Measurements from ENCODE around the gene MYO6.
"Not testable (repeated sequence)": the region's sequence is repeated elsewhere in the genome, so short reads cannot be mapped to it uniquely, and the experiment has no call there.

MYO6 gene

DNA sequence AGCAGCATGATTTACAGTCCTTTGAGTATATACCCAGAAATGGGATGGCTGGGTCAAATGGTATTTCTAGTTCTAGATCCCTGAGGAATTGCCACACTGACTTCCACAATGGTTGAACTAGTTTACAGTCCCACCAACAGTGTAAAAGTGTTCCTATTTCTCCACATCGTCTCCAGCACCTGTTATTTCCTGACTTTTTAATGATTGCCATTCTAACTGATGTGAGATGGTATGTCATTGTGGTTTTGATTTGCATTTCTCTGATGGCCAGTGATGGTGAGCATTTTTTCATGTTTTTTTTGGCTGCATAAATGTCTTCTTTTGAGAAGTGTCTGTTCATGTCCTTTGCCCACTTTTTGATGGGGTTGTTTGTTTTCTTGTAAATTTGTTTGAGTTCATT lies 151.2 kb downstream of the MYO6 start:
- H3K36me3 ChIP-seq (replicated peaks); in situ Hi-C loops (cut with MboI; ENCODE audit: low sequenced_read_pairs); H3K9me3 ChIP-seq; DNase-seq (ENCODE audit: low spot score in 2 of 2); H3K4me3 ChIP-seq; H3K27me3 ChIP-seq (ENCODE audit: low read depth); H3K4me1 ChIP-seq: not testable (repeated sequence)

DNA sequence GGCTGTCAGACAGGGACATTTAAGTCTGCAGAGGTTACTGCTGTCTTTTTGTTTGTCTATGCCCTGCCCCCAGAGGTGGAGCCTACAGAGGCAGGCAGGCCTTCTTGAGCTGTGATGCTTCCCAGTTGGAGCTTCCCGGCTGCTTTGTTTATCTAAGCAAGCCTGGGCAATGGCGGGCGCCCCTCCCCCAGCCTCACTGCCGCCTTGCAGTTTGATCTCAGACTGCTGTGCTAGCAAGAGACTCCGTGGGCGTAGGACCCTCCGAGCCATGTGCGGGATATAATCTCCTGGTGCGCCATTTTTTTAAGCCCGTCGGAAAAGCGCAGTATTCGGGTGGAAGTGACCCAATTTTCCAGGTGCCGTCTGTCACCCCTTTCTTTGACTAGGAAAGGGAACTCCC lies 156.1 kb downstream of the MYO6 start:
- not testable (repeated sequence) for H3K9me3 ChIP-seq; DNase-seq (ENCODE audit: low spot score in 2 of 2)

DNA sequence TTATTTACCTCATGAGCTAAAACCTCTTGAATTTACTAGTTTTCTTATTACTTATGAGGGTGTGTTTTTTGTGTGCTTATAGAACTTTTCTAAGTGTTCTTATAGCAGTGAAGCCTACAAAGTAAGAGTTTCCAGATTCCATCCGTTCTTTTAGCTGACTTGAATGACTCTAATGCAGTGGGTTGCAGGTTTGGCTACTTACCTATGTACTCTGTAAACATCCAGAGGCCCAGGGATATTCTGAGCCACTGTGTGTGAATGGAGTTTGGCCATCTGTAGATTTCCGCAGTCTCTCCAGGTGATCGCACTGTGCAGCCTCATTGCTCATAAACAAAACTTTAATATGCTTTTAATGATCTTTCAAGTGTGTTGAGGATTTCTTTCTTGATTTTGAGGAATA lies 157.8 kb downstream of the MYO6 start:
- no peaks in the 10 kb centered on the region for H3K27me3 ChIP-seq (ENCODE audit: low read depth)
- no peaks in the 10 kb centered on the region for H3K4me1 ChIP-seq
- no peak overlapping the region for H3K4me3 ChIP-seq
- H3K9me3 ChIP-seq, result no peaks in the 10 kb centered on the region
- no peak for DNase-seq (ENCODE audit: low spot score in 2 of 2)
- in situ Hi-C loops (cut with MboI; ENCODE audit: low sequenced_read_pairs), result no loop called here
- H3K36me3 ChIP-seq (replicated peaks), result no peaks in the 10 kb centered on the region

More for the DNA sequence above, 156.1 kb downstream of the MYO6 start:
- H3K36me3 ChIP-seq (replicated peaks); H3K27me3 ChIP-seq (ENCODE audit: low read depth); H3K4me3 ChIP-seq; in situ Hi-C loops (cut with MboI; ENCODE audit: low sequenced_read_pairs); H3K4me1 ChIP-seq: not testable (repeated sequence)

DNA sequence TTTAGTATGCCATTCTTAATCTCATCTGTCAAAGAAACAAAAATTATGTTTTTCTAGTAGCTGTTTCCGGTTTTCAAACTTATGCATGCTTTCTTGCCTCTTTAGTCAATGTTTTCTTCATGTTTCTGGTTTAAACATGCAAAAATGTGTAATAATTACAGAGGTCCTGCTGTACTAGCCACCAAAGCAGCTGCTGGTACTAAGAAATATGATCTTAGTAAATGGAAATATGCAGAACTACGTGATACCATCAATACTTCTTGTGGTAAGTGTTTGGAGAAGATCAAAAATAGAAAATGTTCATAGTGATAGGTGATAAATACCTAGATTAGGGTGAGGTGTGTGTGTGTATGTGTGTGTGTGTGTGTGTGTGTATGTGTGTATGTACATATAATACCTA lies 158.4 kb downstream of the MYO6 start:
- no peak overlapping the region for H3K4me3 ChIP-seq
- in situ Hi-C loops (cut with MboI; ENCODE audit: low sequenced_read_pairs), result no loop called here
- no peak for DNase-seq (ENCODE audit: low spot score in 2 of 2)
- no peaks in the 10 kb centered on the region for H3K4me1 ChIP-seq
- H3K9me3 ChIP-seq, result no peaks in the 10 kb centered on the region
- H3K27me3 ChIP-seq (ENCODE audit: low read depth), result no peaks in the 10 kb centered on the region
- H3K36me3 ChIP-seq (replicated peaks), result no peaks in the 10 kb centered on the region

DNA sequence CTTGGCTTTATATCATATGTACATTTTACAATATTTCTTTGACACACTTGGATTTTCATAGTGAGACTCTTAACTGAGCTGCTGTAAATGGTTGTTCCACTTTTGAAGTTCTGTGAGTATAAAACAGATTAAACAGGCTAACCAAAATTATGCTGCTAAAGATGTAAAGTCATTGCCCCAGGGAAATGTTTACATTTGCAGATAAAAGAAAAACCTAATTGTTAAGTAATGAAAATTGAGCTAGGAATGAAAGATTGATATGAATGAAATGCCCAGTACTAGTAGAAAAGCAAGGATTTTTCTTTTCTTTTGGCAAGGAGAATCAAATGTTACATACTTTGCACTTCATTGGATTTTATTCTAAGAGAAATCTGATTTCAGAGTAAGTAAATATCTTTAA lies 164.0 kb downstream of the MYO6 start:
- Histone ChIP-seq H3K4me3 (no peak overlapping the region), H3K4me1 (peaks cover 25% of the 10 kb centered on the region), H3K27me3 (ENCODE audit: low read depth) (no peaks in the 10 kb centered on the region), H3K36me3 (replicated peaks) (no peaks in the 10 kb centered on the region), H3K9me3 (no peaks in the 10 kb centered on the region)
- no peak for DNase-seq (ENCODE audit: low spot score in 2 of 2)
- in situ Hi-C loops (cut with MboI; ENCODE audit: low sequenced_read_pairs), result no loop called here

DNA sequence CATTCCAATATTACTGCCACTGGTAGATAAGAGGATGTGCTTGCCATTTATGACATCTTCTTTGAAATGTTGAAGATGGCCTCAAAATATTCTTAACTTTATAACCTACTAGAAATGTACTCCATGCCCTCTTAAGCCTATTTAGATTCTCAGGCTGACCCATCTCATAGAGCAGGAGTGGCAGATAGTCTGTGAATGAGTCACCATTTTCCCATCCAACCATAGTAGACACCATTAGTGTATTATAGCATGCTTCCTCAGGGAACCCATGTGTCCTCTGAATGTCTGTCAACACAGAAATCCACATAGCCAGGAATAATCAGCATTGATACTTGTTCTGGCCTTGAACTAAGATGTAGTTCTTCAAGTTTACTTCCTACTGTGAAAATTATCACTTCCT lies 173.2 kb downstream of the MYO6 start:
- Histone ChIP-seq H3K4me3 (no peak overlapping the region), H3K4me1 (peaks cover 9% of the 10 kb centered on the region), H3K36me3 (replicated peaks) (no peaks in the 10 kb centered on the region), H3K27me3 (ENCODE audit: low read depth) (no peaks in the 10 kb centered on the region), H3K9me3 (no peaks in the 10 kb centered on the region)
- in situ Hi-C loops (cut with MboI; ENCODE audit: low sequenced_read_pairs), result no loop called here
- DNase-seq (ENCODE audit: low spot score in 2 of 2), result no peak

DNA sequence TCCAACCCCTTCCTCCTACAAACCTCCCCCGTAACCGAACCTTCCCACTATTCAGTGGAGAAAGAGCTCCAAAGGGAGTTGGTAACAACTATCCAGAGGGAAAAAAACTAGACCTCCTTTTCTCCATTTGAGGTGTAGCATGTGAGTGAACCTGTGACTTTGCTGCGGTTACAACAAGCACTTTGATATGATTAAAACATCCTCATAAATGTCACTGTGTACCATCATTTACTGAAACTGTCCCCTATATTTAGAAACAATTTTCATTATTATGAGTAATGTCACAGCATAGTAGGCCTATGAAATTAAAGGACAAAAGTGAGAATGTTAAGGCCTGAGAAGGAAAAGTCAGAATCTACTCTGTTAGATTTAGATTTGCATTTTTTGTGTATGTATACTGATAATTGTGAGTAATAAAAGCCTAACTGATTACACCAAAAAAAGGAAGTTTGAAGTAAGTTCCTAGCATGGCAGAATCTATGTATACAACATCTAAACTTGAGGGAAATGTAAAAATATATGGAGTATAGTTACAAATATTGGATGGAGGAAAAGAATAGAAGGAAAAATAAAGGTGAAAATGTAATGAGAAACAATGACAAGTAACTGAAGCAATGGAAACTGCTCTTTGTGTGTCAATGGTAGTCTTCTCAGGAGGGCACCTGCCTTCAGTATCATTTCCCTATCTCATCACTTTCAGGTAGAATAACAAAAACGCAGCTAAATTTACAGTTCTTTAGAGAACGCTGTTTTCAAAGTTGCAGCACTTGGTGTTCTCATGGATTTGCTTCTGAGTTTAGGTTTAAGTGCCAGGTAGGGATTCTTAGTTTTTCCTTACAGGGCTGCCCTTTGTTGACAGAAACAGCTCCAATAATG lies 177.5 kb downstream of the MYO6 start:
- no peaks in the 10 kb centered on the region for H3K27me3 ChIP-seq (ENCODE audit: low read depth)
- no peaks in the 10 kb centered on the region for H3K4me1 ChIP-seq
- in situ Hi-C loops (cut with MboI; ENCODE audit: low sequenced_read_pairs), result loop anchor here (25.0 kb wide), 1 partner anchor 1536 kb away; the partner anchor contains the start of gene HTR1B
- no peaks in the 10 kb centered on the region for H3K9me3 ChIP-seq
- no peak for DNase-seq (ENCODE audit: low spot score in 2 of 2)
- H3K36me3 ChIP-seq (replicated peaks), result no peaks in the 10 kb centered on the region
- H3K4me3 ChIP-seq, result no peak overlapping the region

DNA sequence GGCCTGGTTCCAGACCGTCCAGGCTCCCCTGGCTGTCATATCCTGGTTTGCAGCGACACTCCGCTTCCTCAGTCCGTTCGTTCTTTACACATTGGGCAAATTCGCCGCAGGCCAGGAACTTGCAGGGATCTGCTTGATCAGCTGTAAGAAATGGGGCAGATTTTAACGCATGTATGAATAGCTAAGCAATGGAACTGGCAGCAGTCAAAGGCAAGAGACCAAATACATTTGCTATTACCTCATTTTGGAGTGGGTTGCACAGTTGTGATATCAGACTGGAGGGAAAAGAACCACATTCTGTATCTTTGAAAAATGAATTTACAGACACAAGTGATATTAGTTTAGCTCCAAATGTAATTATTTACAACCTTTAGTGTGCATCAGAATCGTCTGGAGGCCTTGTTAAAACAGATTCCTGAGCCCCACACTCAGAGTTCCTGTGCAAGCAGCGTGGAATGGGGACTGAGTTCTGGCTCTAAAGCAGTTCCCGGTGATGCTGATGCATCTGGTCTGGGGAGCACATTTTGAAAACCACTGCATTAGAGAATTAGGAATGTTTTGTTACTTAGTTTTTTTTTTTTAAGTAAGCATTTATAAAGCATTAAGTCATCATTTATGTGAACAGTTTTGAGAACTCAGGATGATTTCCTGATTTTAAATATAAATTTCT lies 182.1 kb downstream of the MYO6 start:
- 0 out of 2 replicates have a peak, but pooled peaks cover 2% of the 10 kb centered on the region for H3K27me3 ChIP-seq (ENCODE audit: low read depth)
- in situ Hi-C loops (cut with MboI; ENCODE audit: low sequenced_read_pairs), result loop anchor here (5.0 to 25.0 kb wide), 2 partner anchors 236 to 1531 kb away; partner anchors contain the start of gene HTR1B
- no peaks in the 10 kb centered on the region for H3K36me3 ChIP-seq (replicated peaks)
- H3K4me3 ChIP-seq, result no peak overlapping the region
- H3K4me1 ChIP-seq, result peaks cover 12% of the 10 kb centered on the region
- H3K9me3 ChIP-seq, result no peaks in the 10 kb centered on the region
- DNase-seq (ENCODE audit: low spot score in 2 of 2), result no peak

DNA sequence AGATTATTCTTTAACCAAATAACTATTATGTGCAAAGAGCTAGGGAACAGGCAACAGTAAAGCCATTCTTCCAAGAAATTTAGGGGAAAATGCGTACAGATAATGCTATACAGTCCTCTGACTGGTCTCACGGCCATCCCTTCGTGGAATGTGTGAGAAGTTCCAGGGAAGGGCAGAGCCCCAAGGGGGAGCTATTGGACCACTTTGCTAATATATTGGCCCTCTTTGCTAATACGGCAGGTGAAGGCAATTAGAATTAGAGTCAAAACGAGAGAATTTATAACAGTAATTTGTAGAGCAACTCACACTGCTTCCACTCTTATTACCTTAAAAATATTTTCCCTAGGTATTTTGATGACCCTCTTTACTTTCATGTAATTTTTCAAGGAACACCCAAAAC lies 183.0 kb downstream of the MYO6 start:
- in situ Hi-C loops (cut with MboI; ENCODE audit: low sequenced_read_pairs), result loop anchor here (5.0 to 25.0 kb wide), 2 partner anchors 235 to 1530 kb away; partner anchors contain the start of gene HTR1B
- Histone ChIP-seq H3K36me3 (replicated peaks) (no peaks in the 10 kb centered on the region), H3K9me3 (no peaks in the 10 kb centered on the region), H3K27me3 (ENCODE audit: low read depth) (0 out of 2 replicates have a peak, but pooled peaks cover 2% of the 10 kb centered on the region), H3K4me3 (no peak overlapping the region), H3K4me1 (peaks cover 12% of the 10 kb centered on the region)
- peak; percentile 48 to 75 for DNase-seq (ENCODE audit: low spot score in 2 of 2)

DNA sequence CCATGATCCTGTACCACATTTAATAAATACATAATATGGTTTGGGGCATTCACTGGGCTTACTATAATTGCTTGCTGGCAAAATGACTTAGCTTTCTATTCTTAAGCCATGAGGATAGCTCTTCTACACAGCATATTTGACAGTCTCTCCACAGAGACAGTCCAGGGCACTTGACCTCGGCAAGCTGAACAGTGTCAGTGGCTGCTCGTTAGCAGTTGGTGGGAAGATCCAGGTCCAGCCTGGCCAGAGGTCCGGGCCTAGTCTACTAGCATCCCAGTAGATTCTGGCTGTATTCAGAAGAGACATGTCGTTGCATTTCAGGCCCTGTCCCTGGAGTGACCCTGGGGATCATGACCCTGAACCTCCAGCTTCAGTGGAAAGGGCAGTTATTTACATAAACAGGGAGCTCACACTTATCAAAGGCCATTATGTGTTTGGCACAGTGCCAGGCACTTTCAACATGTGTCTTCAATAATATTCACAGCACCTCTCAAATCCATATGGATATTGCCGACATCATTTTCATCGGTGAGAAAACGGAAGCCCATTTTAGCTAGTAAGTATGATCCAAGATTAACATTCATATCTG lies 184.4 kb downstream of the MYO6 start:
- no peaks in the 10 kb centered on the region for H3K9me3 ChIP-seq
- H3K4me1 ChIP-seq, result peaks cover 12% of the 10 kb centered on the region
- DNase-seq (ENCODE audit: low spot score in 2 of 2), result no peak
- 0 out of 2 replicates have a peak, but pooled peaks cover 2% of the 10 kb centered on the region for H3K27me3 ChIP-seq (ENCODE audit: low read depth)
- no peaks in the 10 kb centered on the region for H3K36me3 ChIP-seq (replicated peaks)
- H3K4me3 ChIP-seq, result no peak overlapping the region
- in situ Hi-C loops (cut with MboI; ENCODE audit: low sequenced_read_pairs), result loop anchor here (5.0 to 25.0 kb wide), 2 partner anchors 234 to 1529 kb away; partner anchors contain the start of gene HTR1B

DNA sequence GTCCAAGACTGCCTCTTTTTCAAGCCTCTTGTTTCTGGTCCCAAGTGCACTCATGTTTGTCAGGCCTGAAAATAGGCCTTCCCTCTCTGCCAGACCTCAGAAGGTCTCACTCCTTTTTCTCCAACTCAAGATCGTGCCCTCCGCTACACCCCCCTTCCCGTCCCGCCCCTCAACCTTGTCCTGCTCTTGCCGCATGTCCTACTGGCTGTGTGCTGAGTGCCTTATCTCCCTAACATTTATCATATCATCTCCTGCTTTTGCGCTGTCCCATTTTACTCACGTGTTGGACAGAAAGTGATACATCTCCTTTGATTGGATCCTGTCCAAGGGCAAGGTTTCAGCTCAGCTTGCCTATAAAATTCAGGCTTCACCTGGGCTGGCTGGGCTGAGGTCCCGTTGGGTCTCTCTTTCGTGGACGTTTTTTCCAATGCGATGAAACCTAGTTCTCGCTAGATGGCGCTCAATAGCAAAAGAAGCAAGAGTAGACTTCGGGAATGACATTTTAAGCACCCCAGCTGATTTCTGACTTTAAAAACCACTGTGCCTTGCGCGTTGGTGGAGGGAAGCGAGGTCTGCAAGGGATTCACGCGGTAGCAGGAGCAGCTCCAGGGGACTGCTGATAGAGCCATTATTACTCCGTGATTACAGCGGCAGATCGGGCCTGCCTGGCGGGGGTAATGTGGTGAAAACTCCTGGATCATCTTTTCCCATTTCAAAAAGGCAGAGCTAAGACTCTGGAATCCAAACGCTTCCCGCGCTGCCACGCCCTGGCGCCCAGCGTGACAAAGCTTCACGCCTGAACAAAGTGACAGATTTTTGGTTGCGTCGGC lies 185.8 kb downstream of the MYO6 start:
- H3K27me3 ChIP-seq (ENCODE audit: low read depth), result 0 out of 2 replicates have a peak, but pooled peaks cover 2% of the 10 kb centered on the region
- no peaks in the 10 kb centered on the region for H3K9me3 ChIP-seq
- H3K4me3 ChIP-seq, result peak overlapping the region; percentile 18
- peaks cover 12% of the 10 kb centered on the region for H3K4me1 ChIP-seq
- DNase-seq (ENCODE audit: low spot score in 2 of 2), result peak; percentile 64 to 82
- no peaks in the 10 kb centered on the region for H3K36me3 ChIP-seq (replicated peaks)
- in situ Hi-C loops (cut with MboI; ENCODE audit: low sequenced_read_pairs), result loop anchor here (5.0 to 25.0 kb wide), 2 partner anchors 232 to 1527 kb away; partner anchors contain the start of gene HTR1B

DNA sequence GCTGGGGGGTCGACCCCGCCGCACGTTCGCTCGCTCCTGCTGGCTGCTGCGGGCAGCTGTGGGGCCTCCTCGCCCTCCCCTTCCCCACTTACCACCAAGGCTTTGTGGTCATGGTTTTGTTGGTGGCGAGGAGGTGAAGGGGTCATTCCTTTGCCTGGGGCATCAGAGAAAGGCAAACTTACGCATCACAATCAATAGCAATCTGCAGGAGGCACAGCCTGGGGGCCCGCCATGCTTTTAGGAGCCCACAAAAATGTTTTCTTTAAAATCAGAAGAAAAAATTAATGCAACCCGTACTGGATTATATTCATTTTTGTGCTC lies 186.4 kb downstream of the MYO6 start:
- Histone ChIP-seq H3K27me3 (ENCODE audit: low read depth) (0 out of 2 replicates have a peak, but pooled peaks cover 2% of the 10 kb centered on the region), H3K36me3 (replicated peaks) (no peaks in the 10 kb centered on the region), H3K4me3 (peak overlapping the region; percentile 18), H3K9me3 (no peaks in the 10 kb centered on the region), H3K4me1 (peaks cover 12% of the 10 kb centered on the region)
- no peak for DNase-seq (ENCODE audit: low spot score in 2 of 2)
- in situ Hi-C loops (cut with MboI; ENCODE audit: low sequenced_read_pairs), result loop anchor here (25.0 kb wide), 1 partner anchor 1527 kb away; the partner anchor contains the start of gene HTR1B

DNA sequence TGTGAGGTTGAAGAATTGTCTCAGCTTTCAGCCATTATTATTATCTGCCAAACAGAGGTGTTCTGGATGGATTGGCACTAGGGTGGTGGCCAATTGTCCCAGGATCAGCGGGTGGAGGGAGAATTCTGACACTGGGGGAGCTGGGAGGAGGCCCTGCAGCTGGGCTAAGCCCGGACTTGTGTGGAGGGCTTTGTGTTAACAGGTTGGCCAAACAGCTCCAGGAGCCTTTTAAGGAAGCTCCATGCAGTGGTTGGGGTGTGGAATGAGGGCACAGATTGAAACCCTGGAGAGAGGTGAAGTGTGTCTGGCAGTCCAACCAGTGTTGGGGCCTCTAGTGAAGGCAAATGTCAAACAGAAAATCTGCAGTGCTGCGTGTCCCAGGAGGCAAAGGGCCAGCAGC lies 187.6 kb downstream of the MYO6 start:
- H3K4me1 ChIP-seq, result peaks cover 12% of the 10 kb centered on the region
- H3K36me3 ChIP-seq (replicated peaks), result no peaks in the 10 kb centered on the region
- H3K9me3 ChIP-seq, result no peaks in the 10 kb centered on the region
- DNase-seq (ENCODE audit: low spot score in 2 of 2), result no peak
- in situ Hi-C loops (cut with MboI; ENCODE audit: low sequenced_read_pairs), result loop anchor here (25.0 kb wide), 1 partner anchor 1526 kb away; the partner anchor contains the start of gene HTR1B
- H3K4me3 ChIP-seq, result no peak overlapping the region
- 0 out of 2 replicates have a peak, but pooled peaks cover 2% of the 10 kb centered on the region for H3K27me3 ChIP-seq (ENCODE audit: low read depth)

Measured in HAP-1 (cell line).